DND-41 (cell line): ENCODE results near the gene PPP1R37.

ENCODE experiments used
- ATAC-seq: fragments of 200-7000 bp; cut with Tn5 transposase; 3 replicates; pipeline ENCODE4 v1.9.1; 2021; ENCODE audit warnings: low read depth; ENCODE audit not compliant: insufficient read depth
- DNase-seq: peaks from one replicate; pipeline ENCODE4 v3.0.0-alpha.2; 2020
- H2AFZ ChIP-seq: 2 replicates; pipeline ENCODE4 v1.6.0; 2012; ENCODE audit warnings: low read depth, low read length
- H3K27ac ChIP-seq: 2 replicates; pipeline ENCODE4 v1.5.1; 2012; ENCODE audit warnings: low read length, inconsistent platforms
- H3K27me3 ChIP-seq: fragments of 200-600 bp; sonication (generic); 2 replicates; pipeline ENCODE4 v1.6.0; 2012; ENCODE audit warnings: low read length, mild to moderate bottlenecking, inconsistent platforms; ENCODE audit not compliant: insufficient read depth, poor library complexity
- H3K36me3 ChIP-seq: 2 replicates; pipeline ENCODE4 v1.5.1; 2012; ENCODE audit warnings: low read length, inconsistent platforms; ENCODE audit not compliant: insufficient read depth
- H3K4me1 ChIP-seq: 2 replicates; pipeline ENCODE4 v1.5.1; 2012; ENCODE audit warnings: mild to moderate bottlenecking, low read length; ENCODE audit not compliant: insufficient read depth
- H3K4me2 ChIP-seq: 2 replicates; pipeline ENCODE4 v1.6.0; 2012; ENCODE audit warnings: mild to moderate bottlenecking, moderate library complexity, low read length, inconsistent platforms; ENCODE audit not compliant: insufficient read depth
- H3K4me3 ChIP-seq, 2 experiments: fragments of 200-600 bp in 1 of 2; shearing (Covaris generic) in 1 of 2; 2 replicates each; pipeline ENCODE4 v1.5.1; 2012 to 2016; ENCODE audit warnings: inconsistent platforms in 2 of 2, low read length in 2 of 2, mild to moderate bottlenecking in 2 of 2, low read depth in 1 of 2, moderate library complexity in 1 of 2
- H3K79me2 ChIP-seq: 2 replicates; pipeline ENCODE4 v1.6.0; 2012; ENCODE audit warnings: low read length, inconsistent platforms; ENCODE audit not compliant: insufficient read depth
- H3K9ac ChIP-seq: 2 replicates; pipeline ENCODE4 v1.6.0; 2012; ENCODE audit warnings: low read depth, mild to moderate bottlenecking, inconsistent platforms, low read length, moderate library complexity
- H3K9me3 ChIP-seq: 2 replicates; pipeline ENCODE4 v1.5.1; 2012; ENCODE audit warnings: low read length, moderate library complexity, mild to moderate bottlenecking, inconsistent platforms; ENCODE audit not compliant: insufficient read depth, severe bottlenecking
- H4K20me1 ChIP-seq: 2 replicates; pipeline ENCODE4 v1.6.0; 2012; ENCODE audit warnings: low read length; ENCODE audit not compliant: insufficient read depth
- EZH2 ChIP-seq: IDR thresholded peaks from 3 replicates; pipeline ENCODE4 v1.6.1; 2012; ENCODE audit warnings: borderline replicate concordance, low read depth, mild to moderate bottlenecking, moderate library complexity, low read length, inconsistent platforms; ENCODE audit not compliant: severe bottlenecking
- TF ChIP-seq, protein P1 (sequence below): IDR thresholded peaks from 2 replicates; pipeline ENCODE4 v1.5.1; 2012; ENCODE audit warnings: borderline replicate concordance, low read length, moderate library complexity, mild to moderate bottlenecking; ENCODE audit not compliant: poor library complexity, severe bottlenecking; ENCODE audit errors: extremely low read depth

Gene PPP1R37

DNA sequence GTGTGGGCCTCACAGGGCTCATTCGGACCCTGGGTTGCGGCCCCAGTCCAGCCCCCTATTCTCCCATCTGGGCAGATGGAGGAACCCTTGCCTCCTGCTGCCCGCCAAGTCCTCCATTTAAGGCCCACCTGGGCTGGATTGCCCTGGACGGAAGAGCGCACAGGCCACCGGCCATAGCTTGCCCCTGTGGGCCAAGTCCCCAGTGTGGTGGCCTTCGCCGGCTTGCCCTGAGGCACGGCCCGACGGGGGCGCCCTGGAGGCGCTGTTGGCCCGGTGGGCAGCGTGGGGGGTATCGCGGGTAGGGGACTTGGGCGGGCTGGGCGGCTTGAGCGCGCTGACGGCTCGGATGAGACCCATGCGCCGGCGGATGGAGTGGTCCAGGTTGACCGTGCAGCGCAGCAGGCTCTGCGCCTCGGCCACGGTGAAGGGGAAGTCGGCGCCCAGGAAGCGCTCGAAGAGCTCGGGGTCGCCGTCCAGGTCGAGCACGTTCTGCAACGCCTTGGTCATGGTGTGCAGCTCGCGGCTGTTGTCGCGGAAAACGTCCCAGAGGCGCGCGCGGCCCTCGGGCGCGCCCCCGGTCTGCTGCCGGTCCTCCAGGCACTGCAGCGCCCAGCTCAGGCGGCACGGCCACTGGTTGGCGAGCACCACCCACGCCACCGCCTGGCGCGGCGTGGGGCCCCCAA is 59.0 kb downstream of the PPP1R37 start:
- no peaks in the 10 kb centered on the region for H3K27me3 ChIP-seq
- no peak overlapping the region for H3K27ac ChIP-seq
- no peaks in the 10 kb centered on the region for H3K79me2 ChIP-seq
- no peak overlapping the region for H3K4me3 ChIP-seq
- no peak for ATAC-seq
- H3K9me3 ChIP-seq, result no peaks in the 10 kb centered on the region
- no peak overlapping the region for H3K4me2 ChIP-seq
- 0 out of 2 replicates have a peak, but pooled peaks cover 8% of the 10 kb centered on the region for H3K36me3 ChIP-seq
- H4K20me1 ChIP-seq, result peaks cover 9% of the 10 kb centered on the region
- no peak overlapping the region for H3K9ac ChIP-seq
- H2AFZ ChIP-seq, result no peak overlapping the region
- DNase-seq, result no peak
- no peaks in the 10 kb centered on the region for H3K4me1 ChIP-seq
- no peak for TF ChIP-seq EZH2

DNA sequence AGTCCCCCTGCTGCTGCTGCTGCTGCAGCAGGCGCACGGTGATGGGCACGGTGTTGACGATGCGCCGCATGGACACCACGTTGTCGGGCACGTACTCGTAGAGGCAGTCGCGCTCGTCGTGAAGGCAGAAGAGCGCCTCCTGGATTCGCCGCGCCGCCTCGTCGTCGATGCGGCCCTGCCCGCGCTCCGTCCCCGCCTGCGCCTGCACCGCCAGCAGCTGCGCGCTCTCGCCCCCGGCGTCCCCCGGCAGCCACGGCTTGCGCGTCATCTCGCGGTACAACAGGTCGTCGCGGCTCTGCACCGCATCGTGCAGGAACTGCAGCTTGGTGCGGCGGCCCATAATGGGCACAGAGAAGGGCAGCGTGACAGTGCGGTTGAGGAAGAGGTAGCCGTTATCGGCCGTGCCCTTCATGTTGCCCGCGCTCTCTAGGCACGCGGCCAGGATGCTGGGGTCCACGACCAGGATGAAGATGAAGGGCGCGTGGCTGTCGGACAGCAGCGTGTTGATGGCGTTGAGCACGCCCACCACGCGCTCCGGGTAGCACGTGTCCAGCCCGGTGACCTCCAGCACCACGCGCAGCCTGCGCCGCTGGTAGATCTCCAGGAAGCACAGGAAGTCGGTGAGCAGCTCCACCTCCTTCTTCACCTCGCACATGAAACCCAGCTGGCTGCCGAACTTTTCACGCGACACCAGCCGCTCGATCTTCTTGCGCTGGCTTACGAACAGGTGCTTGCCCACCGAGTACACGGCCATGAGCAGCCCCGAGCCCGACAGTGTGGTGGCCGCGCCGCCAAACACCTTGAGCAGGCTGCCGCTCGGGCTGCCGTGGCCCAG is 59.7 kb downstream of the PPP1R37 start:
- Histone ChIP-seq H3K4me2 (no peak overlapping the region), H3K9me3 (no peaks in the 10 kb centered on the region), H3K27ac (no peak overlapping the region), H3K27me3 (no peaks in the 10 kb centered on the region), H2AFZ (no peak overlapping the region), H3K36me3 (0 out of 2 replicates have a peak, but pooled peaks cover 3% of the 10 kb centered on the region), H3K79me2 (no peaks in the 10 kb centered on the region), H3K9ac (no peak overlapping the region), H3K4me3 (no peak overlapping the region), H4K20me1 (peaks cover 3% of the 10 kb centered on the region), H3K4me1 (no peaks in the 10 kb centered on the region)
- TF ChIP-seq EZH2, result no peak
- TF ChIP-seq, protein P1, sequence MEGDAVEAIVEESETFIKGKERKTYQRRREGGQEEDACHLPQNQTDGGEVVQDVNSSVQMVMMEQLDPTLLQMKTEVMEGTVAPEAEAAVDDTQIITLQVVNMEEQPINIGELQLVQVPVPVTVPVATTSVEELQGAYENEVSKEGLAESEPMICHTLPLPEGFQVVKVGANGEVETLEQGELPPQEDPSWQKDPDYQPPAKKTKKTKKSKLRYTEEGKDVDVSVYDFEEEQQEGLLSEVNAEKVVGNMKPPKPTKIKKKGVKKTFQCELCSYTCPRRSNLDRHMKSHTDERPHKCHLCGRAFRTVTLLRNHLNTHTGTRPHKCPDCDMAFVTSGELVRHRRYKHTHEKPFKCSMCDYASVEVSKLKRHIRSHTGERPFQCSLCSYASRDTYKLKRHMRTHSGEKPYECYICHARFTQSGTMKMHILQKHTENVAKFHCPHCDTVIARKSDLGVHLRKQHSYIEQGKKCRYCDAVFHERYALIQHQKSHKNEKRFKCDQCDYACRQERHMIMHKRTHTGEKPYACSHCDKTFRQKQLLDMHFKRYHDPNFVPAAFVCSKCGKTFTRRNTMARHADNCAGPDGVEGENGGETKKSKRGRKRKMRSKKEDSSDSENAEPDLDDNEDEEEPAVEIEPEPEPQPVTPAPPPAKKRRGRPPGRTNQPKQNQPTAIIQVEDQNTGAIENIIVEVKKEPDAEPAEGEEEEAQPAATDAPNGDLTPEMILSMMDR, result no peak
- ATAC-seq (no peak), DNase-seq (no peak)

DNA sequence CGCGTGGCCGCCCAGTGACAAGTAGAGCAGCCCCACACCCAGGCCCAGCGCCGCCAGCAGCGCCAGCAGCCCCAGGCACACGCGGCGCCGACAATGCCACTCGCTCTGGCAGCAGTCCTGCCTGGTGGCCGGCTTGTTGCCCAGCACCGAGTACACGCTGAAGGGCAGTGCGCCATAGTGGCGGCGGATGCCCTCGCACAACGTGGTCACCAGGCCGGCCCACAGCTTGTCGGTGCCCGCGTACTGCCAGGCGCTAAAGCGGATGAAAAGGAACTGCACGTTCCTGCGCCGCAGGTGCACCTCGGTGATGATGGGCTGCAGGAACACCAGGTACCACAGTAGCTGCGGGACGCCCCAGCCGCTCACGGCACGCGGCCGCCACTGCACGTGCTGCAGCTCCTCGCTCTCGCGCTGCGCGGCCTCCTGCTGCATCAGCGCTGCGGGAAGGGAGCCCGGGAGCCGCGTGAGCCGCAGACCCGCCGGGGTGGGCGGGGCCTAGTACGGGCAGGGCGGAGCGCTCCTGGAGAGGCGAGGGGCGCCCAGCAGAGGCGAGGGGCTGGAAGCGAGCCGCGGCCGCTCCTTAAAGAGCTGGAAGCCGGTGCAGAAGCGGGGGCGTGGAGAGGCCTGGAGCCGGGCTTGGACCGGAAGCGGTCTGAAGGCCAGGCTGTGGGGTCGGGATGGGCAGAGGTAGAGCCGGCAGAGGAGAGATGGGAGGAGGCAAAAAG is 60.5 kb downstream of the PPP1R37 start:
- Histone ChIP-seq H4K20me1 (peaks cover 3% of the 10 kb centered on the region), H3K36me3 (0 out of 2 replicates have a peak, but pooled peaks cover 3% of the 10 kb centered on the region), H3K27ac (no peak overlapping the region), H3K4me2 (no peak overlapping the region), H3K9ac (no peak overlapping the region), H3K79me2 (no peaks in the 10 kb centered on the region), H3K4me1 (no peaks in the 10 kb centered on the region), H3K4me3 (no peak overlapping the region), H2AFZ (no peak overlapping the region), H3K9me3 (no peaks in the 10 kb centered on the region), H3K27me3 (no peaks in the 10 kb centered on the region)
- ATAC-seq, result no peak
- TF ChIP-seq EZH2, result no peak
- TF ChIP-seq, protein P1, result no peak
- no peak for DNase-seq
